SK-N-SH (cell line): ENCODE results near the gene OR51A7.

ENCODE experiments used
- CTCF ChIP-seq: fragments of 200-600 bp; sonication (generic); IDR thresholded peaks from 2 replicates; pipeline ENCODE4 v1.6.1; 2017; ENCODE audit warnings: antibody characterized with exemption, mild to moderate bottlenecking, moderate library complexity
- GATA2 ChIP-seq: sonication (generic); formaldehyde crosslinking; IDR thresholded peaks from 2 replicates; pipeline ENCODE4 v1.5.0; 2020; ENCODE audit warnings: mild to moderate bottlenecking, missing genetic modification reagents
- JUND ChIP-seq: IDR thresholded peaks from 2 replicates; pipeline ENCODE4 v1.4.0; 2012
- POLR2AphosphoS5 ChIP-seq: IDR thresholded peaks from 2 replicates; pipeline ENCODE4 v1.6.1; 2012; ENCODE audit warnings: low read depth, low read length
- RFX5 ChIP-seq: IDR thresholded peaks from 2 replicates; pipeline ENCODE4 v1.6.1; 2012; ENCODE audit warnings: mild to moderate bottlenecking, improper control_type of control experiment, low read length

GRCh38 chr11:4881860-4882500, 21.6 kb upstream of the OR51A7 start, which contains the start of gene OR51T1:
- TF ChIP-seq JUND (no peak), CTCF (no peak), POLR2AphosphoS5 (no peak), GATA2 (no peak), RFX5 (no peak)
